Stimulated activated CD4-positive, alpha-beta T cell treated with anti-CD3 and anti-CD28 coated beads, Interleukin-4, amount 100 ng/mL, for 1 hour (primary cell): ENCODE data around the gene CMTM8.
A peak's percentile ranks its signal among the peaks of the same experiment; 100 is the strongest.
"Not testable (repeated sequence)": the region's sequence is repeated elsewhere in the genome, so short reads cannot be mapped to it uniquely, and the experiment has no call there.

ENCODE experiments used
- DNase-seq: peaks from one replicate; pipeline ENCODE4 v3.0.0-alpha.2; 2020

Gene CMTM8, protein sequence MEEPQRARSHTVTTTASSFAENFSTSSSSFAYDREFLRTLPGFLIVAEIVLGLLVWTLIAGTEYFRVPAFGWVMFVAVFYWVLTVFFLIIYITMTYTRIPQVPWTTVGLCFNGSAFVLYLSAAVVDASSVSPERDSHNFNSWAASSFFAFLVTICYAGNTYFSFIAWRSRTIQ

DNA sequence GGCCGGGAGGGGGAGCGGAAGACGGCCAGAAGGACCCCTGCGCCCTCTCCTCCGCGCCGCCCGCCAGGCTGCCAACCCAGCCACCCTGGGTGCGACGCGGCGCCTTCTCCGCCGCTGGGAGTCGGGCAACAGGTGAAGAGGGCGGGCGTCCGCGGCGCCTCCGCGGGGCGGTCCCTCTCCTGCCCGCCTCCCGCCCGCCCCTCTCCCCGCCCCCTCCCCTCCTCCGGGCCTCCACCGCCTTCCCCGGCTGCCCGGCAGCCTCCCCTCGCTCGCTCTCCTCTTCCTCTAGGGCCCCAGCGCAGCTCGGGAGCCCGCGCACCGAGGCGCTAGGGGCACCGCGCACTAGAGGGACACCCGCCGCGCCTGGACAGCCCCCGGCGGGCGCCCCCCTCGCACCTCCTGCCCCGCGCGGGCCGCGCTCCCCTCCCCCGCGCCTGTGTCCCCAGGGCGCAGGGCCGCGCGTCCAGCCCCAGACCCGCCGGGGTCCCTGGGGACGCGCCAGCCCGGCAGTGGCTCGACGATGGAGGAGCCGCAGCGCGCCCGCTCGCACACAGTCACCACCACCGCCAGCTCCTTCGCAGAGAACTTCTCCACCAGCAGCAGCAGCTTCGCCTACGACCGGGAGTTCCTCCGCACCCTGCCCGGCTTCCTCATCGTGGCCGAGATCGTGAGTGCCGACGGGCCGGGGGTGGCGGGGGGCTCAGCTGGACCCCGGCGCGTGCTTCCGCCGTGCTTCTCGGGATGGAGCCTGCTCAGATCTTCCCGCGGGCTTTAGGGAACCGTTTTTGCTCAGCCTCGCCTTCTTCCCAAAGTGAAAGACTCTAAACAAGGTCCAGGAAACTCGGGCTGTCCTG, at the start of gene CMTM8:
Gene CMTM8 (plus strand): TSS at position 228 of the 854 bp plus-strand sequence. CDS start 293 bp downstream, at position 521.
- DNase-seq, result peak; percentile 69

DNA sequence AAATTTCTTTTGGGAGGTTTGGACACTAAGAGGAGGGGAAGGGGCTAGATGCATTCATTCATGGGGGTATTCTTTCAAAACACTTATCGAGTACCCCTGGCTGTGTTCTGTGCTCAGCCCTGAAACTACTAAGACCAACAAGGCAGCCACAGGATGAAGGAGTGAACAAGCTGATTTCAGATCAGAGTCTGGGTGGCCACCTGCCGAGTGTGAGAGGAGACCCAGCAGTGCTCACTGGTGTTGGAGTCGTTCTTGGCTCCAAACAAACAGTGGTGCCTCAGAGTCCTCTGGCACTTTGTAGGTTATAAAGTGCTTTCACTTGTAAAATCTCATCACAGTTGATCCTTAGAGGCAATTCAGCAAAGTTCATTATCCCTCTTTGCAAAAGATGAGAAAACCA, 48.8 kb upstream of the CMTM8 start:
- no peak for DNase-seq

DNA sequence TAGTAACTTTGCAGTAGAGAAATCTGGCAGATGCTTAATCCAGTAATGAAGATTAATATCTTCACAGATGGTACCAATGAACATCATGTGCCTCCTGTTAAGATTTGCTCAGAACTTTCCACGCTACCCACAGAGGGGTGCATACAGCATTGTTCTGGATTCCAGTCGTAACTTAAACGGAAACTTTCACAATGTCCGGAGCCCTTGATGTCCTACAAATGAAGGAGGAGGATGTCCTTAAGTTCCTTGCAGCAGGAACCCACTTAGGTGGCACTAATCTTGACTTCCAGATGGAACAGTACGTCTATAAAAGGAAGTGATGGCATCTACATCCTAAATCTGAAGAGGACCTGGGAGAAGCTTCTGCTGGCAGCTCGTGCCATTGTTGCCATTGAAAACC, 47.9 kb upstream of the CMTM8 start:
- not testable (repeated sequence) for DNase-seq

DNA sequence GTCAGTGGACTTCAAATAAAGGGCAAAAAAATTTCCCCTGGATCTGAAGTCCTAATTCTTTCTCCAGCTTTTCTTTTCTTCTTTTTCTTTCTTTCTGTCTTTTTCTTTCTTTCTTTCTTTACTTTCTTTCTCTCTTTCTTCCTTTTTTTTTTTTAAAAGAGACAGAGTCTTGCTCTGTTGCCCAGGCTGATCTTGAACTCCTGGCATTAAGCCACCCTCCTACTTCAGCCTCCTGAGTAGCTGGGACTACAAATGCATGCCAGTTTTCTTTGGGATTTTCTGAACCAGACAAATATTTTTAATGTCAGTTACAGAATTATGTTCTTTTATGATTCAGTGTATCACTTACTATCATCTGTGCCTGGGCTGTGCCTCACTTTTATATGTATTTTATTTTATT, 45.4 kb upstream of the CMTM8 start:
- DNase-seq, result no peak

DNA sequence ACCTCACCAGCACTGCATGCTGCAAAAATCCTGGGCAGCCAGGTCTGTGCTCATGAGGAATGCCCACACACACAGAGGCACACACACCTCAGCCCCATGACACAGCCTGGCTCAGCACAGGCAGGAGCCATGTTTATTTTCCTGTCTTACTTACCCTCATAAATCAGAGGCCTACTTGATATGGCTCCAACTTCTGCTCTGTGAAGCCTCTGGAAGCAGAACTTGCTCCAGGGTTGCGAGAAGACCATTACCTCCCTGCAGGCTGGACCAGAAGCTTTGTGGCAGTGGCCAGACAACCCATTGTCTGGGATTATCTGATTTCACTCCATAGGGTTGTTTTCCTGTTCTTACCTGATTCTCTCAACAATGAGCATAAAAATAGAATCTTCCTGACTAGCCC, 43.8 kb upstream of the CMTM8 start:
- DNase-seq, result no peak

DNA sequence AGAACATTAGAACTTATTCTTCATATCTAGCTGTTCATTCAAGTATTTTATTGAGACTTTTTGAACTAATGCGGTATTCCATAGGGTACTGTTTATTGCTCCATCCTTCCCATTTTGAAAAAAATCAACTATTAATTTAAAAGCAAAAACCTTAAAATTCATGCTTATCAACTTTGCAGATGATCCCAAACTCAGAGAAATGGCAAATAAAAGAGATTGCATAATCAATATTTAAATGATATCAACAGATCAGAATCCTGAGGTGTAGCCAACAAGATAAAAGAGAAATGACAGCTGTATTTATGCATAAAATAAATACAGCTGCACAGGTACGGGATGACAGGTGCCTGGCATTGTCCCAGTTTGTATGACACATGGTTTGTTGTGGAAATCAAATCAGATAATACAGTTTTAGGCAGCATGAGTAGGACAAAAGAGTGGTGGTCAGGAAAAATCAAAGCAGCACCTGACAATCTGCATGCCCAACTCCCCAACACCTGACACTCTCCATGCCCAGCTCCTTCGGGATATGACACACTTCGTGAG, 42.4 kb upstream of the CMTM8 start:
- no peak for DNase-seq

DNA sequence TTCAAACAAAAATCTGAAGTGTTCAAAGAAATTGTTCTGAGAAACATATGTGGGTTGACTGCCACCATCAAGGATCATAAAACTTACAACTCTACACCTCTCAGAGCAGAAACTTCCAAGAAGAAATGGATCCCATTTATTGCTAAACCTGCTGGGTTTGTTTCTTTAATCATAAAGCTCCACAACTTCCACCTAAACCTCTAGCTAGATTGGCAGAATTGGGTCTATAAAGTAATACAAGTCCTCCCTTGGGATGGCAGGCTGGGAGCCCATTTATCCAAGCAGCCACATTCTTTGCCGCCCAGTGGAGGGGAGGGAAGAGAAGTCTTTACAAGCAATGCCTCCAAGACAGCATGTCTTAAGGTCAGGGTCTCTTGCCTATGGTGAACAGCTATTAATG, 40.5 kb upstream of the CMTM8 start:
- DNase-seq, result no peak

DNA sequence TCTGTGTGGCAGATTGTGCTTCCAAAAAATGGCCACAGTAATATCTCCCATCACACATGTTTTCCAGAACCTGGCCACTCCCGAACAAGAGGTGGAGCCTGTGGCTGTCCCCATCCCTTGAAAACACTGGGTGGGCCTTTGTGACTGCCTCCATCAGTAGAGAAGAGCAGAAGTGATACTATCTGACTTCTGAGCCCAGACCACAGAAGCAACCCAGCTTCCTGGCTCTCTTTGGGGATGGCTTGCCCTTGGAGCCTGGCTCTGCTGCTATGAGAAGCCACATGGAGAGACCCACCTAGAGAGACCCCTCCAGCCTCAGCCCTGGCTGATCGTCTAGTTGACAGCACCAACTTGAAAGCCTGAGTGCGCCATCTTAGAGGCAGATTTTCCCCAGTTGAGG, 39.8 kb upstream of the CMTM8 start:
- no peak for DNase-seq

DNA sequence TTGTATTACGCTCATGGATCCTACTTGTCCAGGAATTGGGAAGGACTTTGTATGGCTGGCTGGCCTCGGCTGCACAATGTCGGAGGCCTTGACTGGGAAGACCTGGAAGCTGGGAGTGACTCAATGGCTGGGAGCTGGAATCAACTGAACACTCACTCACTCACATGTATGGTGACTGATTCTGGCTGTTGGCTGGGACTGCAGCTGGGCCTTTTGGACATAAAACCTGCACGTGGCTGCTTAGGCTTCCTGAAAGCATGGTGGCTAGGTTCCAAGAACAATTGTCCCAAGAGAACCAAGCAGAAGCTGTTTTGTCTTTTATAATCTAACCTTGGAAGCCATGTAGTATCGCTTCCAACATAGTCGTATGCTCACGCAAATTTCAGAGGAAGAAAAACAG, 38.0 kb upstream of the CMTM8 start:
- no peak for DNase-seq

DNA sequence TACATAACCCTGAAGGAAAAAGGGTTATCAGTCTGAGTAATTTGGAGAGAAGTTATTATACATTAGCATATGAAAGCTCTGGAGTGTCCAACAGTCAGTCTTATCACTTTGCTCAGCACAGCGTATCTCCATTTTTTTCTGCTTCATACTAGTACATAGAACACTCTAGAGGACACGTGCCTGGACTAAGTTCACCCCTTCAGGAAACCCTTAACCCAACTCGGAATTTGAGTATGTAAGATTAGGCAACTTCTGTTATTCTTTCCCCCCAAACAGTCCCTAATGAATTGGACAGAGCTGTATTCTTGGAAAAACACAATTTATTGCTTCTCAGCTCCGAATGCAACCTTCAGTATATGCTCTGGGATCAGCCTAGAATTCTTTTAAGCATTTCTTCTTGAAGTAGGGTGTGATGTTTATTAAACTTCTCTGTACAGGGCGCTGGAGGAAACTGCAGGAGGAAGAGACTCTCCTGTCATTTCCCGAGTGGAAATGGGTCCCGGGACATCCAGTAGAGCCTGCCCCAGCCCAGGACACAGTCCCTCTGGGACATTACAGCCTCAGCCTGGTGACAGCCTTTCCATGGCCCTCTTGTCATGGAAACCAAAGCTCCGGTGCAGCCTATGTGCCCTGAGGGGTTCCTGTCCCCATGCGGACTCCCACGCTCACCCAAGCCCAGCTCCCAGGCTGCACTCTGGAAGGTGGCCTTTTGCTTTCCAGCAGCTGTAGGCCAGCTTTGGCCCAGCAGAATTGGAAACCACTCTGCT, 37.3 kb upstream of the CMTM8 start:
- no peak for DNase-seq

DNA sequence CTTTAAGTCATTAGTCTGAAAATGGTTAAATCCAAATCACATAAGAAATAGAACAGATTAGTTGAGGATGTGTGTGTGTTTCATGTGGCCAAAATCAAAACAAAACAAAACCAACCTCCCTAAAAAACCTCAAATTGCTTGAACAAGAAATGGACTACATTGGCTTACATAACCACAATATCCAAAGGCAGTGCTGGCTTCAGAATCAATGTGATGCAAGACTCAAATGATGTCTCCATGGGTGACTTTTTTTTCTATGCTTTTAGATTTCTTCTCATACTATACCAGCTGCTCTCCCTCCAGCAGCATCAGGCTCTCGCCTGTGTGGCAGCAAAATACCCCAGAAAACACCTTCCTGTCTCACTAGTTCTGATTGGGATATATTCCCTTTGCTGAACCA, 36.0 kb upstream of the CMTM8 start:
- DNase-seq, result no peak

DNA sequence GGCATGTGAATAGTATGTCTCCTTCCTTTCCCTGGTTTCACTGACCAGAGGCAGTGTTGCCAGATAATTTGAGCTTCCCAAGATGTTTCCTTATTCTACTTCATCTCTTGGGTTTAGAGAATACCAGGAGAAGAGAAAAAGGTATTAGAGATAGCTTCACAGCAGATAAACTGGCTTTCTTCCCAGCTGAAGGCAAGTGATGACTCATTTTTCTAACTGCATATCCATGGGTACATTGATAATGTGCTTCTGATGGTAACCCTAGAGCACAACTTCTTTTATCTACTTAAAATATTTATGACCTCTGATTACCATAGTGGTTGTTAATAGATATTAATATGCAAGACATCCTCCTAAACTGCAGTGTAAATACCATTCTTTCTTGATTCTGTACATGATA, 34.6 kb upstream of the CMTM8 start:
- no peak for DNase-seq

DNA sequence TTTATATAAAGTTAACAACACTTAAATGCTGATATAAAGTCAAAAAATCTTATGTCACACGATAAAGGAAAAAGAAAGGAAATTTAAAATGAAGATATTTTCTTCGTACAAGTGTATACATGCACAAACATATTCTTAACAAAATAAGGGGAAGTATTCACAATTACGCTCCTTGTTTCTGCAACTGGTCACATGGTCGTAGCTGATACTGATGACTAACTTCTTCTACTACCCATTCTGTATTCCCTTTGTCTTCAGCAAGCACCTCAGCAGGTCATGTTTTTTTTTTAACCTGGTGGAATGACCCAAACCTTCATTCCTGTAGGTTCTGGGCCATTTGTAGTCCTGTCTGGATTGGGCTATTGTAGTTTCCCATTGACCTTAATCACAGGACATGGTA, 30.0 kb upstream of the CMTM8 start:
- DNase-seq, result no peak

DNA sequence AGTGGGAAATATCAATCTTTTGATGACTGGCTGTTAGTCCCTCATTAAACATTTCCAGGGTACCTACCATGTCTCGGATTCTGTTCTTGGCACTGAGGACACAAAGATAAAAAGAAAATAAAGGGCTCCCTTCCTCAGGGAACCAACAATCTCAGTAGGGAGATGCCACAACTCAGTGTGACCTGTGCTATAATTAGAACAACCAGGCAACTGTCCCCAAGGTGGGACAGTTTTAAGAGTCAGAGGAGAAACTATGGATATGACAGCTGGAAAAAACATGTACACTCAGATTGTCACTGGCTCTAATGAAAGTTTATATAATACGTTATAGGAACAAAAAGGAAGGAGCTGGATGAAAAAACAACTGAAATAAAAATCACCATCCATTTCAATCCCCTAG, 23.3 kb upstream of the CMTM8 start:
- DNase-seq, result no peak

DNA sequence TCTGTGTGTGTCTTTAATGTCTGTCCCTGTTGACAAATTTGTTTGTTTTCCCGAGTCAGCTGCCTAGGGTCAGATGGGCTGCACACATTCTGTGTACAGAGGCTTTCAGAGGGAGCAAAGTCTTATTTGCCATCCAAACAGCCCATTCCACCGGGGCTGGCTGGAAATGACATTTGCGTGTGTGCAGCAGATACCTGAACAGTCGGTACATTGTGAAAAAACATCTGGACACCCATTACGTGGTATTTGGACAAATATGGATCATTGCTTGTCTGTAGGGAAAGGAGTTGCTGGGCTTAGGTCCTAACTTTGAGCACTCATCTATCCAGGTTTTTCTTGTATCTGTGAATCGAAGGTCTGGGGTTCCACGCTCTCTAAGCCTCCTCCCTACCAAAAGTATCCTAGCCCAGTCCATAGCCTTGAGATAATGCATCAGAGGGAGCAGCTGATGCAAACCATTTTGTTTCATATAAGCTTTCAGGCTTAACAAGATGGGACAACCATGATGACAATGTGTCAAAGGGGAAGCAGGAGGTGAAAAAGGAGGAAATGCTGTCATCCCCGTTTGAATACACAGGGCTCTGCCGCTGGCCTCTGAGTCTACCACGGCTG, 22.2 kb upstream of the CMTM8 start:
- DNase-seq, result no peak

DNA sequence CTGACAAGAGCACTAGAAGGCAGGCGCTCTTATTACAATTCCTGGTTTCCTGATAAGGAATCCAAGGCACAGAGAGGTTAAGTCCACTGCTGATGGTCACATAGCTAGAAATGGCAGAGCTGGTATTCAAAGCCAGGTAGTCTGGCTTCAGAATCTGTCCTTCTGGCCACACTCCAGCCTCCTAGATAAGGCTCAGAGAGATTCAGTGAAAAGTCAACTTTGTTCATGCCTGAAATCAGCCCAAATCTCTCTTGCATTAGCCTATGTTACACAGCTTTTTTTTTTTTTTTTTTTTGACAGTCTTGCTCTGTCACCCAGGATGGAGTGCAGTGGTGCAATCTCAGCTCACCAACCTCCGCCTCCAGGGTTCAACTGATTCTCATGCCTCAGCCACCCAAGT, 21.1 kb upstream of the CMTM8 start:
- no peak for DNase-seq

DNA sequence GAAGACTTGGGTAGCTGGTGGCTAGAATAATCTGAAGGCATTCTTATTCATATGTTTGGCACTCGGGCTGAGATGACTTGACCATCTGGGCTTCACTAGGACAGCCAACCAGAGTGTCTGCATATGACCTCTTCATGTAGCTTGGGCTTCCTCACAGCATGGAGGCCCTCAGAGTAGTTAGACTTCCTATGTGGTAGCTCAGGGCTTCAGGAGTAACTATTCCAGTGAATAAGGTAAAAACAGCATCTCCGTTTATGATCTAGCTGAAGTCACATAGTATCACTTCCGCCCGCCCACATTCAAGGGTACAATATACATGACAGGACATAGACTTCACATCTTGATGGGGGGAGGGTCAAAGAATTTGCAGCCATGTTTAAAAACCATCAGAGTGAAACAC, 18.9 kb upstream of the CMTM8 start:
- DNase-seq, result no peak

DNA sequence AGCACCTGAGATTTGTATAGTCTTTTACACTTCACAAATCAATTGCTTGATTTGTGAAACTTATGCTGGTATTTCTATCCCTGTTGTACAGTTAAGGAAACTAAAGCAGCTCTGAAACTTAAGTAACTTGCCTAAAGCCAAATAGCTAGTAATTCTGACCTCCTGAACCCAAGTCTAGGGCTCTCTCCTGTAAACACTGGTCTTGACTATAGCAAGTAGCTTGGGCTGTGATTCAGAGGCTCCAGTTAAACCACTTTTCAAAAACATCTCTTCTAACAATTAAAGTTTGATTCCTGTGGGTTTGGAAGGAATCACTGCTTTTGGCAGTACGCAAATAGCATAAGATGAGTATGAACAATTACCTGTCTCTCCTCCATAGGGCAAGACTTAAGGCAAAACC, 18.5 kb upstream of the CMTM8 start:
- DNase-seq, result no peak

DNA sequence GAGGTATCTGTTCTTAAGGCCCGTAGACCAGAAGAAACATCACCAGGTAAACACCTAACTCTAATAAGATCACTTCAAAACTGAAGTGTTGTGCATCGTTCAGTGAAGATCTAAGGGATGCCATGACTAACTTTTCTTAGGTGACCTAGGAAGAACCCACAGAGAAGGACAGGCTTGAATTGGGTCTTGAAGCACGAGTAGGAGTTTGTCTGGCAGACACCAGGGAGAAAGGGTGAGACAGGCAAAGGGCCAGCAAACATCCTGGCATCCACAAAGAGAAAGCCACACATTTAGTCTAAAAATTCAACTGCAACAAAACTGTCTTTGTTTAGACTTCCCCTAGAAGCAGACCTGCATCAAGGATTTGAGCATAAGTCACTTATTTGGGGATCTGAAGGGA, 15.5 kb upstream of the CMTM8 start:
- DNase-seq, result no peak

DNA sequence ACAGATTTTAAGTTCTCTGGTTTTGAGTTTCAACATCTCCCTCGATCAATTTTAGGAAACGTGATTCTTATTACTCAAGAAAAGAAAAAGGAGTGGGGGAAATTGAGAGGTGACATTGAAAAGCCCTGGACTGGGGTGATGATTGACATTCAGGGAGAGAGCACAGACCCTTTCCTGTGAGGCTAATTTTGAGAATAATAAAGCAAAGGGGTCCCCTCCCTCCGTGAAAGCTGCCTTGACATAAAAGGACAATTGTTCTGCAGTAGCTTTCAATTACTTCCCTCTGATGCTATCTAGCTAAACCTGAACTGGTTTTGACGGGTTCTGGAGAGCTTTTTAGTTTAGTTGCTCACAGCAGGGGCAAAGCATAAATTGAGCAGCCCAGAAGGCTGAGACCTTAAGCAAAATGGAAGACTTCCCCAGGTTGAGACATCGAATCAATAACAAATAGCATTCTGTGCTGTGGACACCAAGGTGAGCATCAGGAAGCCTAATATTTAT, 14.4 kb upstream of the CMTM8 start:
- DNase-seq, result no peak

DNA sequence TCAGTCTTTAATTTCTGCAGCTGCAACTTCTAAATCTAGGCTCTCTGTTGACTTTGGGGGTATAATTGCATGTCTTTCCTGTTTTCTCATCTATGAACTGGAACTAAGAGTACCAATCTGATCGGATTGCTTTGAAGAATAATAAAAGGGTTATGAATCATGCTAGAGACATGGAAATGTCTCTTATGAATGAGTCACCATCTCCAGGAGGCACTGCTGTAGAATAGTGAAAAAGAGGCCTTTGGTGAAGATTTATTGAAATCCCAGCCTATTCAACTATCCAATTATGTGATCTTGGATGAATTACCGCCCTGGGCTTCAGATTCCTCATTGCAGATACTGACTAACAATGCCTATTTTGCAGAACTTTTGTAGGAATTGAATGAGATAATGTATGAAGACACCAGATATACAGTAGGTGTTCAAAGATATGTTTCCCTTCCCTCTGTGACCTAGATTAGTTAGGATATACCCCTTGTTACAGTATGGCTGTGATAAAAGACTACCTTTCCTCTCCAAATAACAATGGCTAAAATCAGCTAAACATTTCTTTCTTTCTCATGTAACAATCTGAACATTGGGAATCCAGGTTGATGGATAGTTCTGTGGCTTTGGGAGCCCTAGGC, 11.5 kb upstream of the CMTM8 start:
- no peak for DNase-seq

DNA sequence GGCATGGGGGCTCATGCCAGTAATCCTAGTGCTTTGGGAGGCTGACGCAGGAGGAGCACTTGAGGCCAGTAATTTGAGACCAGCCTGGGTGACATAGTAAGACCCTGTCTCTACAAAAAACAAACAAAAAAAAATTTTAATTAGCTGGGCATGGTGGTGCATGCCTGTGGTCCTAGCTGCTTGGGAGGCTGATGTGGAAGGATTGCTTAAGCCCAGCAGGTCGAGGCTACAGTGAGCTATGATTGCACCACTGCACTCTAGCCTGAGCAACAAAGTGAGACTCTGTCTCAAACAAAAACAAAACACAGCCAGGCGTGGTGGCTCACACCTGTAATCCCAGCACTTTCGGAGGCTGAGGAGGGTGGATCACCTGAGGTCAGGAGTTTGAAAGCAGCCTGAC, 9.7 kb upstream of the CMTM8 start:
- DNase-seq, result not testable (repeated sequence)

DNA sequence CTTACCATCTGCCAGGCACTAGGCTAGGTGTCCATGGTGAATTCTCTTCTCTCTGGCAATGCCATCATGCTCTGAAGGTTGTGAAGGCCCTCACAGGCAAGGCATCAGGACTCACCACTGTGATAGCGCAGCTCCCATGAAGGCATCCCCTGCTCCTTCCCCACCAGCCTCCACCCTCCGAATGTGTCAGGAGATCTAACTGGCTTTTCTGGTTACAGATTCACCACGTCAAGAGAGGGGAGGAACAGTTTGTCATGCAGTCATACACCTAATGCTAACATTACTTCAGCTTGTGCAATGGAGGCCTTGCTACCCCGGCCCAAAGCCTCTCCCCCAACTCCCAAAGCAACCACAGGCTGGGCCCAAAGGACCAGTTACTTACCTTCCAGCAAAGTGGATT, 8.9 kb upstream of the CMTM8 start:
- no peak for DNase-seq
